Adrenal gland (tissue), 12 donors: ENCODE results near the gene SNX25. TPM values are rescaled to one million over a fixed set of nuclear protein-coding genes. Genes with fewer than 3 reads are reported as not detected.

Experiments used
- DNase-seq, 7 donors: peaks; one replicate each; pipeline ENCODE4 v3.0.0-alpha.2; 2019 to 2020
- H3K27ac ChIP-seq, 5 donors: fragments of 200-600 bp; sonication (generic) in 4 of 5; 1 replicate in 3 of 5; 2 replicates in 2 of 5; pipeline versions ENCODE4 v1.5.1 to v1.8.0; 2016 to 2020; ENCODE audit warnings: mild to moderate bottlenecking in 1 of 5
- H3K27me3 ChIP-seq: fragments of 200-600 bp; 2 replicates; pipeline ENCODE4 v1.8.0; 2021
- H3K36me3 ChIP-seq, 2 donors: fragments of 200-600 bp; replicated peaks in 1 of 2; 1 replicate in 1 of 2; 2 replicates in 1 of 2; pipeline versions ENCODE4 v1.5.1 to v1.8.0; 2018 to 2022
- H3K4me1 ChIP-seq, 2 donors: fragments of 200-600 bp; replicated peaks in 1 of 2; 1 replicate in 1 of 2; 2 replicates in 1 of 2; pipeline versions ENCODE4 v1.5.1 to v1.8.0; 2018 to 2021
- H3K4me3 ChIP-seq, 4 donors: fragments of 200-600 bp; sonication (generic) in 3 of 4; one replicate each; pipeline ENCODE4 v1.5.1; 2016 to 2018
- H3K9me3 ChIP-seq, 3 donors: fragments of 200-600 bp; sonication (generic) in 1 of 3; replicated peaks in 1 of 3; 1 replicate in 2 of 3; 2 replicates in 1 of 3; pipeline versions ENCODE4 v1.5.1 to v1.8.0; 2016 to 2021
- POLR2A ChIP-seq, 2 donors: fragments of 450-650 bp; IDR thresholded peaks; one replicate each; pipeline ENCODE4 v1.6.1; 2017; ENCODE audit warnings: antibody characterized with exemption in 2 of 2, mild to moderate bottlenecking in 2 of 2, moderate library complexity in 1 of 2
- WGBS, 4 donors: extraction: QIAGEN DNeasy Blood & Tissue Kit in 2 of 4; methylation state at CpG; one replicate each; pipeline versions ENCODE4 v1.1.5 to v1.1.7; 2013 to 2017; 5-methylcytosine and 5-hydroxymethylcytosine counted together
- intact Hi-C, 2 donors: fragments of 100-400 bp; cut with DNase I; formaldehyde crosslinking; loops; one replicate each; pipeline versions ENCODE4 v1.14.1 to v1.15.0; 2022 to 2023
- polyA plus RNA-seq, 3 donors: library from polyadenylated mRNA; stranded (reverse); fragments of 200-250 nt in 2 of 3; fragments of 350-450 nt in 1 of 3; fragmentation: Illumina TruSeq in 1 of 3; extraction: RNeasy Lipid Tissue Mini Kit (QIAGEN cat#74804) in 1 of 3; gene quantifications; one replicate each; pipeline ENCODE4 v1.2.3, GENCODE V29; 2013 to 2014
- total RNA-seq, 9 donors: library from RNA; depleted of rRNA in 4 of 9; stranded (reverse); fragments of >200 nt in 4 of 9; fragments of 120-200 nt in 1 of 9; fragmentation: NEBNext Ultra II Directional in 1 of 9; extraction: Animal tissue kit (Norgen Biotek cat#: 25700) in 1 of 9; gene quantifications; one replicate each; pipeline versions ENCODE4 v1.1.0 to v1.2.4, GENCODE V29; 2013 to 2023
- TF ChIP-seq, protein P1 (sequence below), 6 experiments: fragments of 450-650 bp in 4 of 6; fragments of 200-600 bp in 2 of 6; sonication (generic) in 1 of 6; IDR thresholded peaks; 1 replicate in 5 of 6; 2 replicates in 1 of 6; pipeline versions ENCODE4 v1.5.1 to v1.8.0; 2016 to 2021; ENCODE audit warnings: antibody characterized with exemption in 6 of 6, mild to moderate bottlenecking in 2 of 6, moderate library complexity in 1 of 6
- donor health status: healthy with polysubstance abuse.
- donor health status: Bipolar disorder and iron deficiency.
- donor health status: DM: yes; HTN: yes; CAD: no.
- donor health status: DM: no; HTN: no; CAD: no.
- donor health status: DM: no; HTN: no; CAD: no.
- donor health status: DM: yes; HTN: yes; CAD: no.

The SNX25 gene
- total and polyA plus RNA-seq, 12 donors = 4.7 to 29.3 (median 13.3) TPM

DNA sequence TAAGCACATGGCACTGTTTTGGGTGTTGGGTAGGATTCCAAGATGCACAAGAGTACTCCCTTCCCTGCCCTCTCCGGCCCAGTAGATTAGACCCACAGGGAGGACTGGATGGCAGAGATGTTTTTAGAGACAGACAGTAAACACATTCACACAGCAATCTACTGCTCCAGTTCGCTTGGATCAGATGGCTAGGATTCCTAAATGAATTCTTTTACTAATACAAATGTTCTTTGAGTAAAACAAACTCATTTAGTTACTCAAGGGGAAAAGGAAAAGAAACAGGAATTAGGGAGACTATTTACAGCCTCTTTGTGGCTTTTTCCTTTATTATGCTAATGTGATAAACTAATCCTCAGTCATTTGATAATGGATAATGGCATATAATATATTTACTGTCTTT is 5.9 kb downstream of the SNX25 start:
- H3K9me3 ChIP-seq = no peaks in the 10 kb centered on the region
- DNase-seq = no peak
- 83 to 97% (median 85%) methylated on average over 2 of the region's 2 CpGs for WGBS, 4 donors
- intact Hi-C loops = no loop called here
- H3K27me3 ChIP-seq = no peaks in the 10 kb centered on the region
- H3K4me3 ChIP-seq = no peak overlapping the region
- TF ChIP-seq, protein P1, sequence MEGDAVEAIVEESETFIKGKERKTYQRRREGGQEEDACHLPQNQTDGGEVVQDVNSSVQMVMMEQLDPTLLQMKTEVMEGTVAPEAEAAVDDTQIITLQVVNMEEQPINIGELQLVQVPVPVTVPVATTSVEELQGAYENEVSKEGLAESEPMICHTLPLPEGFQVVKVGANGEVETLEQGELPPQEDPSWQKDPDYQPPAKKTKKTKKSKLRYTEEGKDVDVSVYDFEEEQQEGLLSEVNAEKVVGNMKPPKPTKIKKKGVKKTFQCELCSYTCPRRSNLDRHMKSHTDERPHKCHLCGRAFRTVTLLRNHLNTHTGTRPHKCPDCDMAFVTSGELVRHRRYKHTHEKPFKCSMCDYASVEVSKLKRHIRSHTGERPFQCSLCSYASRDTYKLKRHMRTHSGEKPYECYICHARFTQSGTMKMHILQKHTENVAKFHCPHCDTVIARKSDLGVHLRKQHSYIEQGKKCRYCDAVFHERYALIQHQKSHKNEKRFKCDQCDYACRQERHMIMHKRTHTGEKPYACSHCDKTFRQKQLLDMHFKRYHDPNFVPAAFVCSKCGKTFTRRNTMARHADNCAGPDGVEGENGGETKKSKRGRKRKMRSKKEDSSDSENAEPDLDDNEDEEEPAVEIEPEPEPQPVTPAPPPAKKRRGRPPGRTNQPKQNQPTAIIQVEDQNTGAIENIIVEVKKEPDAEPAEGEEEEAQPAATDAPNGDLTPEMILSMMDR (IDR thresholded peaks at IDR 0.05) = no peak
- TF ChIP-seq POLR2A (IDR thresholded peaks at IDR 0.05) = no peak
- H3K4me1 ChIP-seq = peaks cover 5 to 28% of the 10 kb centered on the region in 2 donors
- H3K27ac ChIP-seq = no peak overlapping the region
- no peaks in the 10 kb centered on the region for H3K36me3 ChIP-seq

DNA sequence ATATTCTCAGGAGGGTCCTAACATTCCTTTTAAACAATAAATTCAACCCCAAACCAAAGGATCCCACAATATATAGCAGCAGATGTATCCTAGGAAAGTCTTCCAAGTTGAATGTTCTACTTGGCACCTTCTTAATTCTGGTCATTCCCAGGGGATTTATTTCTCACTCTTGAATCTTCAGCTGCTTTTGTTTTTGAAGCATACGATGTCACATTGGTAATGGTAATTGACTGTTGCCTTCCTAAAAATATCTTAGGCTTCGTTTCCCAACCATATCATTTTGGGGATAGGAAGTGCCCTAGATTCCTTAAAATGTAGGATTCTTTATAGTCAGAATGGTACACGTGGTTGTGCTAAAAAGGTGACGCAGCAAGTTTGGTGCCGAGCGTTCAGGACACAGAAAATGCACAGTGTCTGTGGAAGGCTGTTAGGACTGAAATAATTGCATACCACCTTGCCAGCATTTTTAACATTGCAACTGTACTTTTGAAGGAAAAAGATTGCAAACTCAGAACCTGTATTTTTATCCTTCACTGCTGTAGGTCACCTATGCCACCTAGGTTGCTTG is 8.1 kb downstream of the SNX25 start:
- no peaks in the 10 kb centered on the region for H3K27me3 ChIP-seq
- no peak for TF ChIP-seq POLR2A (IDR thresholded peaks at IDR 0.05)
- H3K4me3 ChIP-seq = no peak overlapping the region
- WGBS, 4 donors = 70 to 85% (median 75%) methylated on average over 6 of the region's 6 CpGs
- no peaks in the 10 kb centered on the region for H3K36me3 ChIP-seq
- intact Hi-C loops = no loop called here
- no peak for DNase-seq
- no peaks in the 10 kb centered on the region for H3K9me3 ChIP-seq
- no peak overlapping the region for H3K27ac ChIP-seq
- peaks cover 0 to 15% of the 10 kb centered on the region in 2 donors for H3K4me1 ChIP-seq

DNA sequence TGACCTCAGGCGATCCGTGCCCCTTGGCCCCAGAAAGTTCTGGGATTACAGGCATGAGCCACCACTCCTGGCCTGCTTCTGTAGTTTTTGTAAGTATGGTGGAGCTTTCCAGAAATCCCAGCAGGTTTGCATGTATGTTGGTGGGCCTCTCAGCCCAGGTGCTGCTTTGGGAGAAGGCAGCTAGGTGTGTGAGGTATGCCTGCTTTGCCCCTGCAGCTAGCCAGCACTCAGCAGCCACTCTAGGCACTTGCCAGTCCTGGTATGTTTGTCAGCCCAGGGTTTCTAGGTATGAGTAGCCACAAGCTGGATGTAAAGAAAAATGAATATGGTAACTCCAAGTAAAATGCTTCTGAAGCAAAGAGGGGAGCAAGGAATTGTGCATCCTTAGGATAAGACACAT is 8.9 kb downstream of the SNX25 start:
- Histone ChIP-seq H3K4me1 (peaks cover 0 to 15% of the 10 kb centered on the region in 2 donors), H3K36me3 (no peaks in the 10 kb centered on the region), H3K4me3 (no peak overlapping the region), H3K9me3 (no peaks in the 10 kb centered on the region), H3K27me3 (no peaks in the 10 kb centered on the region), H3K27ac (no peak overlapping the region)
- intact Hi-C loops = no loop called here
- WGBS, 4 donors = 96 to 100% (median 97%) methylated on average over 2 of the region's 2 CpGs
- no peak for DNase-seq
- TF ChIP-seq, protein P1 (IDR thresholded peaks at IDR 0.05) = no peak
- no peak for TF ChIP-seq POLR2A (IDR thresholded peaks at IDR 0.05)

DNA sequence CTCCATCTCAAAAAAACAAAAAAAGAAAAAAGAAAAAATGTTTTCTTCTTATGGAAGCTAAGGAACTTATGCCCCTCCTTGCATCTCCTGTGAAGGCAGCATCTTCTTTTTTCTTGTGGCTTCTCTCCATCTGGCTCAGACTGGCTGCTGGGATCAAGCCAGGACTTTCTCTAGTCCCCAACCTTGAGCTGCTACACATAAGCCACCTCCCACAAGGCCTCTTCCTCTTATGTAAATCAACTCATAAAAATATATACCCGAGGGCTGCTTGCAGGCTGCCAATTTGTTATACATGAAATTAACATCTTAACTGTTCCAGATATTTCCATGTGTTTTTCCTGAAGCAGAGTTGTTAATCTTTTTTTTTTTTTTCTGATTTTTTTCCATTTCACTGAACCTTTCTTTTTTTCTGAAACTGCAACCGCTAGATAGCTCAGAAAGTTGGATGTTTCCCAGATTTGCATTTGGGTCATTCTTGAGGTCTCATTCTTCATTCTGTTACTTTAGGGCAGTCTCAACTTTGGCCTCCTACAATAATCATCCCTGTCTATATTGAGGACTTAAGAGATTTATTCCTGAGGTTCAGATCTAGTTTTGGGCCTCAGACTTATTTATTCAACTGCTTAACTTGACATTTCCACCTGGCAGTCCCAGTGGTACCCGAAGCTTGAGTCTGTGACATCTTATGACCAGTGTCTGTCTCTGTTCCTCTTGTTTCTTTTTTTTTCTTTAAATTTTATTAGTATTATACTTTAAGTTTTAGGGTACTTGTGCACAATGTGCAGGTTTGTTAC is 10.3 kb downstream of the SNX25 start:
- Histone ChIP-seq H3K27me3 (no peaks in the 10 kb centered on the region), H3K36me3 (no peaks in the 10 kb centered on the region), H3K4me1 (peaks cover 0 to 15% of the 10 kb centered on the region in 2 donors), H3K4me3 (no peak overlapping the region), H3K27ac (peak overlapping the region; percentile 7 to 61 (median 45)), H3K9me3 (no peaks in the 10 kb centered on the region)
- TF ChIP-seq POLR2A (IDR thresholded peaks at IDR 0.05) = no peak
- TF ChIP-seq, protein P1 (IDR thresholded peaks at IDR 0.05) = no peak
- DNase-seq = peak; percentile 76 to 92 (median 84)
- intact Hi-C loops = no loop called here
- 20 to 31% (median 22%) methylated on average over 3 of the region's 3 CpGs for WGBS, 4 donors
